NOMO-1 treated with DMSO at 0.1 percent for 48 hours (cell line): ENCODE results near the gene LRCH3.

Experiments used
- DNase-seq: peaks from one replicate; lab custom pipeline; 2025; ENCODE audit not compliant: unreplicated experiment; lab: John Stamatoyannopoulos, UW

LRCH3 gene

DNA sequence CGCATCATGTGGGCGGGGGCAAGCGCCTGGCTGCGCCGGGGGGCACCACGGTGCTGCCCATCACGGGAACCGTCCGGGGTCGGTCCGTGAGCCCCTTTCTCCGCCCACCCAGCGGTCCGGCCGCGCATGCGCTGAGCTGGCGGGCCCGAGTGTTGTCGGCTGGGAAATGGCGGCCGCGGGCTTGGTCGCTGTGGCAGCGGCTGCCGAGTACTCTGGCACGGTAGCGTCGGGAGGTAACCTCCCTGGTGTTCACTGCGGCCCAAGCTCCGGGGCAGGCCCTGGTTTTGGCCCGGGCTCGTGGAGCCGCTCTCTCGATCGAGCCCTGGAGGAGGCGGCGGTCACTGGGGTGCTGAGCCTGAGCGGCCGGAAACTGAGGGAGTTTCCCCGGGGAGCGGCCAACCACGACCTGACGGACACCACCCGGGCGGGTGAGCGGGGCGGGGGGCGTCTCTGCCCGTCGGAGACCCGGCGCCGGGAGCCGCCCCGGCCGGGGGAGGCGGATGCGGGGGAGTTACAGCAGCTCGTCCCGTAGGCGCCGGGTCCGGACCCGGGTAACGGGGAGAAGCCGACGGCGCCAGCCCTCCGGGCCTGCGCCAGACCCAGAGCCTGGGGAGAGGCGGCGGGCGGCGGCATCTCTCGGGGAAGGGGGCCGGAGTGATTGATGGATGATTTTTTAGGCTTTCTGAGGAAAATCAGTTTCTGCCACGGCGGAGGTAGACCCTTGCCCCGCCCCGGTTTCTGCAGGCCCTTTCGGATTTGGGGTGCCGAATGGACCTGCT is at the start of gene LRCH3:
Gene LRCH3, plus strand, starts transcription at position 142 of the 779 bp plus-strand sequence. Its CDS starts 25 bp downstream, at position 167.
- peak; percentile 59 for DNase-seq

DNA sequence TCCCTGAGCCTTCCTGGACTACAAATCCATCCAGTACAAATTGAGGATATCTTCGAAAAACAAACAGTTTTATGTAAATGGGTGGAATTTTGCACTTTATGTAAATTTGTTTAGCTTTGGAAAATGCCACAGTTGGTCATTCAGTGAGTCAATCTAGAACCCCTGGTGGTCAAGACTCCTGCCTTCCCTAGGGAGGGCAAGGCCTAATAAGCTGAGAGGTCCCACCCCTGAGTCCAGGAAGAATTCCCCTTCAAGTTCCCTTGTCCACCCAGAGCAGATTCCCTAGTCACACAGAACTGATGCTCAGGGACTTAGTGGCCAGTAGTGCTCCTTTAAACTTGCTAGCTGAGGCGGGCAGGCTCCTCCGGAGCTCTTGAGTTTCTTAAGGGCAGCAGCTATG is 48.3 kb upstream of the LRCH3 start:
- no peak for DNase-seq

DNA sequence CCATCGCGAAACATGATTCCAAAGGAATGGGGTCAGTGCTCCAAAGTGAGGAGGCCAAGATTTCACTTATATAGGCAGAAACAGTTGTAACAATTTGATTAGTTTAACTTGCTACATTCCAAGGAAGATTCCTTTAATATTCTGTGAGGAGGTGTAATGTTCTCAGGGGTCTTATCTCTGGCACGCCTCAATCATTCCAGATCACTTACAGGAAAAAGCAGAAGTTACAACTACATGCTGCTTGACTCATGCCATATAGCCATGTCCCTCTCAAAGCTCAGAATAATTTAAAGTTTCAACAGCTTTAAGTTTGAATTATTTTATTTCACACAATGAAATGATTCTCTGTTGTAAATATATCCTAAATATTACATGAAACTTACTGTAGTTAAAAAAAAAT is 44.8 kb upstream of the LRCH3 start:
- DNase-seq = peak; percentile 44

DNA sequence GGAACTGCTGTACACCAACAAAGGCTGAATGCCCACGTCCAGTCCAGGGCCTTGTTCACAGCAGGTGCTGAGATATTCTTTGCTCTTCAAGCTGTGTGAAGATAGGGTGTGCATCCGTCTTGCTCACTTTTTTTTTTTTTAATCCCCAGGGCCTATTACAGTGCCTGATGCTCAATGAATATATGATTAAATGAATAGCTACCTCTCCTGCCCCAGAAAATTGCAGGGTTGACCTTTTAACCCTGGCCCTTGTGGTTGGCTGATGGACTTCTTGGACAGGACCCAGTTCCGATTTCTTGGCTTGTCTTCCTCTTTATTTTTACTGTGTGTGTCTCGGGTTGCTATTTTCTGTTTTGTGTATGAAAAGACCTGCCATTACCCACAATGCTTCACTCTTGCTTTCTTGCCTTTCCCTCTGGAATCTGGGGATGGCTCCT is 44.2 kb upstream of the LRCH3 start:
- peak; percentile 83 for DNase-seq

DNA sequence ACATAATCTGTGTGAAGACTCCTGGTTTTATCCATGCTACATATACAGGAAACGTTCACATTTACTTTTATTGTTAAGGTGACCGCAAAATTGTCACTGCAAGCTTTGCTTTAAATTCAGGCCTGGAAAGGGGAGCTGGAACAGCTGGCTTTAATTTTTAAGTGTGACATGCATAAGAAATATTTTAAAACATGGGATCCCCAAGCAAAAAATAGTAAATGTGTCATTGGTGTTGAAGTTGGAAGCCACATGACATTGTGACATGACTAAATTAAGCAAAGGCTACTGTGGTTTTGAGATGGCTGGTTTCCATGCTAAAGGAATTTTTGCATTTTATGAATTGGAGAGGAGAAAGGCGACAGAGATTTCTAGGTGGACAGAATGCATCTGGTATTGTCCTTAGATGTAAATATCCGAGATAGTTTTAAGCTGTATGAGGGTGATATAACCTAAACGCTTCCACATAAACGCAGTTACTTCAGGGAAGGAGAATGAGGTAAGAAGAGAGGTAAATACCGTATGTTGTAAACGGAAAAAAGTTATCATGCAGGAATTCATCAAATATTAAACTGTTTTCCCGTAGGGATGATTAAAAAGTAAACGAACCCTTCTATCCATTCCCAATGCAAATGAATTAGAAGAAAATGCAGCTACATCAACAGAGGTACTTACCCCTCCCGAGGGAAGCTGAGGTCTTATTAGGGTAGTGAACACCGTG is 42.3 kb upstream of the LRCH3 start:
- no peak for DNase-seq

DNA sequence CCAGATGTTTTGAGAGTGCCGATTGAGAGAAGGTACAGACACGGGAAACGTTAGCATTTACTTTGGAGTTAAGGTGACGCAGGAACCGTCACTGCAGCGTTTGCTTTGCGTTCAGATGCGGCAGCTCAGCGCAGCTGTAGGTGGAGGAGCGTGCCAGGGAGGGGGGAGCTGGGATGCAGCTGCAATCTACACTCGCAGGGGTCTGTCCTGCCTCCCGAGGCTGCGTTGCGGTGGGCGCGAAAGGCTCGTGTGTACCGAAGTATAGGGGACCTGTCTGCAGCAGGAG is 41.8 kb upstream of the LRCH3 start:
- DNase-seq = peak; percentile 55

DNA sequence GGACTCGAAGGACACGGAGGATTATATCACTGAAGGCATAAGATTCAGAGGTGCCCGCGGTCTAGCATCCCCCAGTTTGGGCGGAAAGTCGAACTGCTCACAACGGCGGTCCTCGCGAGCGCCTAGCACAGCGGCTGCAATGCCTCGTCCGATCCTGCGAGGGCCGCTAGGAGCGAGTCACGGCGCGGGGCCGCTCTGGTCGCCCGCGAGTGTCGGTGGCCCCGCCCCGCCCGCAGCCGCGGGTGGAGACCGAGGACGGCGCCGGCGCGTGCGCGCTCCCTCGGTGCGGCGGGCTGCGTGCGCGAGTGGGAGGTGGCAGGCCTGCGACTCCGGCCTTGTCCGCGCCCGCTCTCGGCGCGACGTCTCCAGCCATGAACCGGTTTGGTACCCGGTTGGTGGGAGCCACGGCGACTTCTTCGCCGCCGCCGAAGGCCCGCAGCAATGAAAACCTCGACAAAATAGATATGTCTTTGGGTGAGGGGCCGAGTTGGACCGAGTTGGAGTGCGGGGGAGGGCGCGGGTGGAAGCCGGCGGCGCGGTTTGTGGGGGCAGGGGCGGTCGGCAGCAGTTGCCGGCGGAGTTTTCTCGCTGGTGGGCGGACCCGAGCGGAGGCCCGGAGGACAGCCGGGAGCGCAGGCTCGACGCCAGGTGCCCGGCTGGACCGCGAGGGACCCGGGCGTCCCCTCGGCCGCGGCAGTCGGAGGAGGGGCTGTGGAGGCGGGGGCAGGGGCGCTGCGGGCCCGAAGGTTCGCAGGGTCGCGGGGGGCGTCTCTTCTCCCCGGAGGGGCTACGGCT is 41.3 kb upstream of the LRCH3 start, which contains the start of gene FYTTD1:
Gene FYTTD1, plus strand, starts transcription at position 283 of the 795 bp plus-strand sequence. Its CDS starts 89 bp downstream, at position 372.
- DNase-seq = peak; percentile 91

DNA sequence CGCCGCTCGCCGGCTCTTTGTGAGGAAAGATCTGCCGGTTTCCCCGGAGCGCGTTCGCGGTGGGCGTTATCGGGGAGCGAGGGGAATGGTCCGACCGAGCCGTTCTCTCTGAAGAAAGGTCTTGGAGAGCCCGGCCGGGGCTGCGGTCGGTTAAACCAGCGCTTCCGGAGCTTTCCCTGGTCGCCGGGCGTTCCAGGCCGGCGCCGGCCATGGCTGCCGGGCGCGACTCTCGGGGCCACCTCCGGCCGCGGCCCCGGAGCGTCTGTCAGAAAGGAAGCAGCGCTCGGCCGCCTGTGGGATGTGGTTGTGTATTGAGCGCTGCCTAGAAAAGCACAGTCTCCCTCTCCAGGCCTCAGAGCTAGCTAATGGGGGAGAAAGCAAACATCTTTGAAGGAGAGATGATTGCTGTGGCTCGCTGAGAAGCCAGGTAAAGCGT is 40.6 kb upstream of the LRCH3 start:
- DNase-seq = peak; percentile 85

DNA sequence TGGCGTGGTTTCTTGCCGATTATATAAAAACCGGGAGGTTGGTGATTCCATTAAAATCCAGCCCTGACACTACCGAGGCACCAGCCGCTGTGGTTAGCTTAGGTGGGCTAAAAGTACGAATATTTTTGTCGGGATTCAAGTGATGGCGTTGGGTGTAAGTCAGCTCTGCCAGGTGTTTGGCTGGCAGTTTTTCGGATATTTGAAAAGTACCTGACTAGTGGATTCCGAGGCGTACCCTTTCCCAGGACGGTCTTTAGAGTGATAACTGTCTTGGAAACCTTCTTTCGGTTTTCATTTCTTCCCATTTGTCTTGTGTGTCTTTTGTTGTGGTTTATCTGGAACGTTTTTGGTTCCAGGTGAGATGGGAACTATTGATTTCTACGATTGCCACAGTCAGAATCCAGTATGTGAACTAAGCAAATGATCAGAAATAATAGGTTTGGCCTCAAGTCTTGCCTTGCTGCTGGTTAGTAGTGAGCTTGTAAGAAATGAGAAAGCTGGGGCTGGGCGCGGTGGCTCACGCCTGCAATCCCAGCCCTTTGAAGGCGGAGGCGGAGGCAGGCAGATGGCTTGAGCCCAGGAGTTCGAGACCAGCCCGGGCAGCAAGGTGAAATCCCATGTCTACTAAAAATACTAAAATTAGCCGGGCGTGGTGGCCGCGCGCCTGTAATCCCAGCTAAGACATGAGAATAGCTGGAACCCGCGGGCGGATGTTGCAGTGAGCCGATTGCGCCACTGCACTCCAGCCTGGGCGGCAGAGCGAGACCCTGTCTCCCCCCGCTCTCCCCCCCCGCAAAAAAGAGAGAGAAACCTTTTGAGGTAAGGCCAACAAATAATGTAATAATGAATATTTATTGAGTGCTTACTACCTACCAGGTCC is 40.0 kb upstream of the LRCH3 start:
- peak; percentile 62 for DNase-seq

DNA sequence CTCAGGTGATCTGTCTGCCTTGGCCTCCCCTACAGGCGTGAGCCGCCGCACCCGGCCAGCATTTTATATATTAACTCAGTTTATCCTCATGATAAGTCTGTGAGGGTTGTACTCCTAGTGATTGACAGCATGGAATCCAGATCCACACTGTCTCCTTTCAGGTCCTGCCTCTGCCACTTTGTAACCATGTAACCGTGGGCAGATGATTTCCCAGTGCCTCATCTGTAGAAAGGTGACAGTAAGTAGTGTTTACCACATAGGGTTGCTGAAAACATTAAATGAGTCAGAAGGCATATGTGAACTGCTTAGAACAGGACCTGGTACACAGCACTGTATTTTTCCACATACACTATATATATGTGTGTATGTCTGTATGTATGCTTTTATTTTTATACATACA is 38.9 kb upstream of the LRCH3 start:
- no peak for DNase-seq

DNA sequence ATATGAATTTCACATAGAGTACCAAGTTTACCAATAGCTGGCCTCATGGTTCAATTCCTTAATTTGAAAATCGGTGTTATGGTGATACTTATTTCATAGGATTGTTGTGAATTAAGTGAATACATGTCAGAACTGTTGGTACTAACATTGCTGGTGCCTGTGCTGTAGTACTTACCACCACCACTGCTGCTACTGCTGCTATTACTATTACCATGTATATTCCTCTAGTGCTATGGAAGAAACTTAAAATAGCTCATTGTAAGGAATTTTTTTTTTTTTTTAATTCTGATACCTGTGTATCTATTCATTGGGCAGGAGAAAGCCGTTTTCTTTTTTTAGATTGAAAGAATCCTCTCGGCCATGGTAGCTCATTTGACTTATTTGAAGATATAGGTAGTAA is 37.8 kb upstream of the LRCH3 start:
- DNase-seq = no peak

DNA sequence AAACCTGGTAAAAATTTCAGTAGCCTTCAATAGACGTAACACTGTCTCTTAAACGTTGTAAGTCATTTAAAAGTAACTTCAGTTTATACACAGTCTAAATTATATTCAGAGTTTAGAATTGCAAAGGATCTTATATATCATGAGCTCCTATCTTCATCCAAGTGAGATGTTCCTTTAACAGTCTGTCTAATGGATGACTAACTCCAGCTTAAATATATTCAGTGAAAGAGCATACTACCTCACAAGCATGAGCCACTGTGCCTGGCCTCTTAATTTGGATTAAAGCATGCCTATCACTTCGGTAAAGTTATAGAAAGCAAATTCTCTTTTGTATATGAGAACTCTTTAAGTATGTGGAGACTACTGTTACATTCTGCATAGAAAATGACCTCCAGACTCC is 34.4 kb upstream of the LRCH3 start:
- no peak for DNase-seq

DNA sequence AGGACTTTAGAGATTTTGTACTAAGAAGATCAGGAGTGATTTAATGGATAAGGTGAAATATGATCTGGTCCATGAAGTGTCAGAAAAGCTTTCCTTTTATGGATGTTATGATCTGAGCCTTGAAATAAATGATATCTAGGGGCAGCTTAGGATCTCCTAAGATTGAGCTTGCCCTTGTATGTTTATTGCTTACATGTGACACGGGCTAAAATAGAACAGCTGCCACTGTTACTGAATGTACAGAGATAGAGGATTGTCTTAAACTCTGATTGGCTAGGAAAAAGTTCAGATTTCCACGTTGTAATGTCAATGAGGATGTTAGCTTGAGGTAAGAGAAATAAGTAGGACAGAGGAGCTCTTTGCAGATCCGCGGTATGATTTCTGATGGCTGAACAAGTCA is 32.5 kb upstream of the LRCH3 start:
- no peak for DNase-seq

DNA sequence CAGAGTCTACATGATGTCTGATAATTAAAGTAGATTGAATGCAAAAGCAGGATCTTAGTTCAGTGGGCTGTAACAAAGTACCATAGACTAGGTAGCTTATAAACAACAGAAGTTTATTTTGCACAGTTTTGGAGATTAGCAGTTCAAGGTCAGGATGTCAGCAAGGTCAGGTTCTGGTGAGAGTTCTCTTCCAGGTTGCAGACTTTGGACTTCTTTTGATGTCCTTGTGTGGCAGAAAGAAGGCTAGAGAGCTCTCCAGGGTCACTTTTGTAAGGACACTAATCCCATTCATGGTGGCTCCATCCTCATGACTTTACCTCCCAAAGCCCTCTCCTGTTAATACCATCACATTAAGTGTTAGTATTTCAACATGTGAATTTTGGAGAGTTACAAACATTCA is 29.3 kb upstream of the LRCH3 start:
- DNase-seq = no peak

DNA sequence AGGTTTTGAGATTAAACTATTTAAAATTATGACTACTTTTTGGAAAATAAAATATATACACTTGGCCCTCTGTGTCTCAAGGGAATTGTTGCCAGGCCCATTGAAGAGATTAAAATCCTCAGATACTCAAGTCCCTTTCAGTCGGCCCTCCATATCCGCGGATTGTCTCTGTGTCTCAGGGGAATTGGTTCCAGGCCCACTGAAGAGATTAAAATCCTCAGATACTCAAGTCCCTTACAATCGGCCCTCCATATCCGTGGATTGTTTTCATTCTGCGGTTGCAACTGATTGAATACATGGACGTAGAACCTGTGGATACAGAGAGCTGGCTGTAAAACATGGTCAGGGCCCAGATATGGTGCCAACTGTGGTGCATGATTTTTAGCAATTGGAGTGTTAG is 15.7 kb upstream of the LRCH3 start:
- DNase-seq = no peak

DNA sequence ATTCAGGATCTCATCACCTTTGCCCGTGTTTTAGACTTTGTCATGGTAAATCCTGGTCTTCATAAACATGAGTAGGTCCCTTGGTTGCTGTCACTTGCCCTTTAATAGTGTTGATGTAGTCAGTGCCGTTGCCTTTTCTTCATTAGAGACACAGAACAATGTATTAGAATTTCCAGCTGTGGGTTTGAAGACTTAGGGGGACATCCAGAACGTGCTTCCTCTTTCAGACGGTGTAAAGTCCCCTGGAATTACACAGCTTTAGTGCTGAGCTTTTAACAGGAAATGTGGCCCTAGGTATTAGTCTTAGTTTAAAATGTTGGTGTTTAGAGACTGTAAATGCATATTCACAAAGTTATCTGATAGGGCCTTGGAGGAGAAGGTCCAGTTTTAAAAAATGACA is 8.8 kb upstream of the LRCH3 start:
- no peak for DNase-seq

DNA sequence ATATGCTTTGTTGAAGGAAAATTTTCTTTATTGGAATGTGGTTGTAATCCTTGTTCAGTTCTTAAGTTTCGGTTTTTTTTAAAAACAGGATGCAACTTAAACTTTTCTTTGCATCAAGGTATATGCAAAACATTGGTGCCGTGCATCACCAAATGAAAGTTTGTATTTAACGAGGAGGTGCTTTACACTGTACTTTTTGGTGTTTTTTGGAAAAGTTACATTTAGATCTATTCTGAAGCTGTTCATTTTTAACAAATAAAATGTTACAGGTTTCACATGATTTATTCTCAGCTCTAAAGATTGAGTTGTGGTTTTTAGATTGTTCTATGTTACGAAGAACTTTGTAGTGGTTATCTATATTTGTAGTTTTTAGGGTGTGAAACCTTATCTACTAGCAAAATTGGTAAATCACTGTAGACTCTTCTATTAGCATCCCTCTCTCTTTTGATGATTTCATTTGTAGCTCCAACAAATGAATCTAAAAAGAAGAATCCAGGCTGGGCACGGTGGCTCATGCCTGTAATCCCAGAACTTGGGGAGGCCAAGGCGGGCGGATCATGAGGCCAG is 7.0 kb upstream of the LRCH3 start:
- DNase-seq = no peak

DNA sequence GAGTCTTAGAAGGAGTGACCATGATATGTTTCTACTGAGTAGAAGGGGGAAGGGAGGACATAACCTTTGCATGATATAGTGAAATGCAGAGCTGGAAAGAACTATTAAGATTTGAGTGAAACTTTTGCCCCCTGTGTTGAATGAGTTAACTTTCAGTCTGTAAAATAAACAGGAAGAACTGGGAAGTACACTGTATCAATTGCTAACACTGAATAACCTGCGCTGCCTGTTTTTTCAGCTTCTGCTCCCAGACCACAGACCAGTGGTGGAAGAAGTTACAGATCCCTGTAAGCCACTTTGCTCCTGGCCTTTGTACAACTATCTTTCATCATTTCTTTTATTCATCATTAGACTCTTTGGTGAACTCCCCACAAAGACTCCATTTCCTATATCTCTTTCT is 3.6 kb upstream of the LRCH3 start:
- DNase-seq = no peak

DNA sequence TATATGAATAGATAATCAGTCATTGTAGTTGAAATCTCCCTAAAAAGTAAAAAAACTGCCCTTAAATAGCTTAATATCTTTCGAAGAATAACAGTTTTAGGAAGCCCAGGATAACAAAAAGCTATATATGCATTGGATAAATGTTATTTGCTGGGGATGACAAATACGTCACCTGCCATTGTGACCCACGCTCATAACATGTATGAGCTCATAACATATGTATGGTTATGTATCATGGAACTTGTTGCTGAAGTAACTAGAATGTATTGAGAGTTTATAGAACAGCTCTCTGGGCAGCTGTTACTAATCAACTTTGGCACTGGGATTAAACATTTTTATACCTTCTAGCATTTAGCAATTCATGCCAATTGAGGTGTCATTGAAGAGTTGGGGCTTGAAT is 1.7 kb upstream of the LRCH3 start:
- no peak for DNase-seq

DNA sequence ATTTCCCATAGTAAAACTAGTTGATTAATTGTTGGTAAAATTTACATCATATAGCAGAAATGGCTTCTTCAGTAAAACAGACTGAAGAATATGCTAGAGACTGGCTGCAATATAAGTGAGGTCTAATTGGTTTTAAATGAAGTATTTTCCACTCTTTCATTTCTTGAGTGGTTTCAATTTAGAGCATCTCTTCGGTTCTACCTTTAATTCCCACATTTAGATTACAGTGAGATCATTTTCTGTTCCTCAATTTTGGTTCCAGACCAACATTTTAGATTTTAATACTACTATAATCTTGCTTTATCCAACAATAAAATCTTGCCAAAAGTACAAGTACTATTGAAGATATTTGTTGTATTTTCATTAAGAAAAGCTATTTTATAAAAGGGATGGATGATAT is 1.0 kb upstream of the LRCH3 start:
- no peak for DNase-seq
